ENCODE results near the gene DUOXA1.

DNA sequence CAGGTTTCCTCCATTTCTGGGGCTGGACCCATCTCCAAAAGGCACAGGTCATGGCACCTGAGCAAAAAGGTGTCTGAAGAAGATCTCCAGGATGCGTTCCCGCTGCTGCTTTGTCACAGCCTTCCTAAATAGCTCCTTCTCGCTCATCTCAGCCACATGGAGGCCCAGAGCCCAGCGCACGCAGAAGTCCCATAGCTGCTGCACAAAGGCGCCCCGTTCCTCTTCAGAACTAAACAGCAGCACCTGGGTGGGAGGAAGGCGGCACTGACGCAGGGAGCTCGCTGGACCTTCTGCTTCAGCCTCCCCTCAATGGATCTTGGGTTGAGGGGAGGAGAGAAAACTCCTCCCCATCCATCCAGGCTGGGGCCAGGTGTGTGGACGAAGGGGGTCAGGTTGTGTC, 24.1 kb downstream of the DUOXA1 start:
- TF ChIP-seq, protein P1, sequence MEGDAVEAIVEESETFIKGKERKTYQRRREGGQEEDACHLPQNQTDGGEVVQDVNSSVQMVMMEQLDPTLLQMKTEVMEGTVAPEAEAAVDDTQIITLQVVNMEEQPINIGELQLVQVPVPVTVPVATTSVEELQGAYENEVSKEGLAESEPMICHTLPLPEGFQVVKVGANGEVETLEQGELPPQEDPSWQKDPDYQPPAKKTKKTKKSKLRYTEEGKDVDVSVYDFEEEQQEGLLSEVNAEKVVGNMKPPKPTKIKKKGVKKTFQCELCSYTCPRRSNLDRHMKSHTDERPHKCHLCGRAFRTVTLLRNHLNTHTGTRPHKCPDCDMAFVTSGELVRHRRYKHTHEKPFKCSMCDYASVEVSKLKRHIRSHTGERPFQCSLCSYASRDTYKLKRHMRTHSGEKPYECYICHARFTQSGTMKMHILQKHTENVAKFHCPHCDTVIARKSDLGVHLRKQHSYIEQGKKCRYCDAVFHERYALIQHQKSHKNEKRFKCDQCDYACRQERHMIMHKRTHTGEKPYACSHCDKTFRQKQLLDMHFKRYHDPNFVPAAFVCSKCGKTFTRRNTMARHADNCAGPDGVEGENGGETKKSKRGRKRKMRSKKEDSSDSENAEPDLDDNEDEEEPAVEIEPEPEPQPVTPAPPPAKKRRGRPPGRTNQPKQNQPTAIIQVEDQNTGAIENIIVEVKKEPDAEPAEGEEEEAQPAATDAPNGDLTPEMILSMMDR (conservative IDR thresholded peaks at IDR 0.05) = no peak
- no peak for TF ChIP-seq ZFX (IDR thresholded peaks at IDR 0.05)

Data from C4-2B (cell line).